GM12878 (cell line): Measurements from ENCODE around the gene ARIH2. TPM values are rescaled to one million over a fixed set of nuclear protein-coding genes. Genes with fewer than 3 reads are reported as not detected.
A peak's percentile ranks its signal among the peaks of the same experiment; 100 is the strongest.

Experiments used
- ATF7 ChIP-seq: fragments of 450-650 bp; IDR thresholded peaks from 2 replicates; pipeline ENCODE4 v1.6.1; 2016; ENCODE audit warnings: low read depth, mild to moderate bottlenecking
- CBFB ChIP-seq: IDR thresholded peaks from 2 replicates; pipeline ENCODE4 v1.6.1; 2016; ENCODE audit warnings: antibody characterized with exemption, low read depth
- CREB1 ChIP-seq: IDR thresholded peaks from 2 replicates; pipeline ENCODE4 v1.6.1; 2012; ENCODE audit warnings: low read depth, mild to moderate bottlenecking, inconsistent platforms
- FOS ChIP-seq: IDR thresholded peaks from 3 replicates; pipeline ENCODE4 v1.6.1; 2011; ENCODE audit warnings: borderline replicate concordance; ENCODE audit not compliant: insufficient read length; ENCODE audit errors: extremely low read depth
- MEF2A ChIP-seq: IDR thresholded peaks from 2 replicates; pipeline ENCODE4 v1.6.1; 2011; ENCODE audit warnings: low read depth, mild to moderate bottlenecking, low read length, moderate library complexity; ENCODE audit not compliant: insufficient read depth
- NBN ChIP-seq: fragments of 450-650 bp; IDR thresholded peaks from 2 replicates; pipeline ENCODE4 v1.6.1; 2016
- POLR2A ChIP-seq: IDR thresholded peaks from 2 replicates; pipeline ENCODE4 v1.6.1; 2011; ENCODE audit warnings: low read depth, mild to moderate bottlenecking, low read length
- POLR2AphosphoS5 ChIP-seq: IDR thresholded peaks from 2 replicates; pipeline ENCODE4 v1.6.1; 2011; ENCODE audit warnings: mild to moderate bottlenecking, low read length, inconsistent platforms
- SIN3A ChIP-seq: IDR thresholded peaks from 2 replicates; pipeline ENCODE4 v1.6.1; 2012; ENCODE audit warnings: low read depth, low read length, improper control_type of control experiment
- TAF1 ChIP-seq: IDR thresholded peaks from 2 replicates; pipeline ENCODE4 v1.6.1; 2011; ENCODE audit warnings: mild to moderate bottlenecking, low read depth, low read length, borderline replicate concordance
- TCF12 ChIP-seq: IDR thresholded peaks from 2 replicates; pipeline ENCODE4 v1.6.1; 2011; ENCODE audit warnings: low read depth, mild to moderate bottlenecking, low read length
- polyA plus RNA-seq, 11 experiments: library from polyadenylated mRNA; depleted of rRNA in 4 of 11; unstranded in 6 of 11; stranded (reverse) in 5 of 11; fragments of >200 nt; fragmentation: Nextera tagmentation in 4 of 11; fragmentation: Illumina TruSeq in 1 of 11; extraction: Ambion mirVana in 4 of 11; extraction: Trizol in 1 of 11; gene quantifications; 1 replicate in 1 of 11; 2 replicates in 10 of 11; pipeline versions ENCODE4 v1.2.1 to v1.2.3, GENCODE V29; 2011 to 2016; ENCODE audit warnings: inconsistent platforms in 2 of 11, missing spikeins in 2 of 11, low read depth in 1 of 11
- total RNA-seq, 4 experiments: library from RNA; depleted of rRNA in 3 of 4; stranded (reverse); fragments of >200 nt in 3 of 4; fragmentation: Illumina TruSeq in 1 of 4; extraction: Trizol in 1 of 4; gene quantifications; 2 replicates each; pipeline versions ENCODE4 v1.2.1 to v1.2.3, GENCODE V29; 2013 to 2021
- TF ChIP-seq, protein P1 (sequence below): fragments of 150-350 bp; IDR thresholded peaks from 2 replicates; pipeline ENCODE4 v1.6.1; 2016; ENCODE audit warnings: low read depth, low read length
- TF ChIP-seq, protein P2 (sequence below): IDR thresholded peaks from 2 replicates; pipeline ENCODE4 v1.6.1; 2012; ENCODE audit warnings: low read depth, low read length, improper control_type of control experiment
- TF ChIP-seq, protein P3 (sequence below): fragments of 450-650 bp; IDR thresholded peaks from 2 replicates; pipeline ENCODE4 v1.6.1; 2017; ENCODE audit warnings: borderline replicate concordance
- TF ChIP-seq, protein P4 (sequence below): fragments of 450-650 bp; IDR thresholded peaks from 2 replicates; pipeline ENCODE4 v1.6.1; 2018; ENCODE audit warnings: borderline replicate concordance, mild to moderate bottlenecking; ENCODE audit not compliant: partially characterized antibody
- TF ChIP-seq, protein P5 (sequence below): fragments of 450-650 bp; formaldehyde crosslinking; IDR thresholded peaks from 2 replicates; pipeline ENCODE4 v1.4.0; 2022; ENCODE audit warnings: mild to moderate bottlenecking, moderate library complexity
- TF ChIP-seq, protein P6 (sequence below): fragments of 450-650 bp; IDR thresholded peaks from 2 replicates; pipeline ENCODE4 v1.6.1; 2016; ENCODE audit warnings: mild to moderate bottlenecking

The ARIH2 gene
- total and polyA plus RNA-seq, 10 of the 15 experiments (the other 5 are each of a cell fraction or from before 2014, with no cell fraction given): 18.7 to 74.7 (median 63.7) TPM

DNA sequence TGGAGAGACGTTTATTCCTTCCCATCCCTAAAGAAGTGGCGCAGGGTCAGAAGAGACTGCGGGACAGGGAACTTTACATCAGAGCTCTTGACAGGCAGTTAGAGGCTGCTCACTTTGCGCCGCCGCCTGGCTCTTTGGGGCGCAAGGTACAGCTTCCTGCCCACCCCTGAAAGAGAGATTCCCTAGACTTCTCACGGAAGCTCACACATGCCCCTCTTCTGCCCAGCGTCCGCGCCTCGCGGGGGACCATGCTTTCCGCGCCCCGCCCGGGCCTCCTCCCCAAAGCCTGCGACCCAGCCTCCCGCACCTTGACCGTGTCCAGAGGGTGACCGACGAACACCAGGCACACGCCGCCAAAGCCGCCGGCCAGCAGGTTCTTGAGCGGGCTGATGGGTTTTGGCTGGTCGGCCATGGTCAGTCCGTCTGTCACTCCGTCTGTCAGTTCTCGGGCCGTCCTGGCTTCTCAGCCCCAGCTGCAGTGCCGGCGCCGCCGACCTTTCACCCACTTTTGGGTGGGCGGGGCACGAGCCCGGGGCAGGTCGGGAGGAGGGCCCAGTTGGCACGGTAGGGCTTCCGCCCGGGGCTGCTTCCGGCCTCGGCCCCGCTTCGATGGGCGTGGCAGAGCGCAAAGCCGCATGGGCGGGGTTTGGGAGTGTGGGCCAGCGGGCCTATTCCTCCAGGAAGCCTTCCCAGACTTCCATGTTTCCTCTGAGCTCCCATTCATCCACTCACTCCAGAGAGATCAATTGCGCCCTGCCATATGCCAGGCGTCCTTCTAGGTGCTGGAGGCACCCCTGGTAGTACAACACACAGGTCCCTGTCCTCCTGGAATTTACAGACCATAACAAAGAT, 20.0 kb upstream of the ARIH2 start, which contains the start of gene SLC25A20 (continued):
- TF ChIP-seq, protein P1, sequence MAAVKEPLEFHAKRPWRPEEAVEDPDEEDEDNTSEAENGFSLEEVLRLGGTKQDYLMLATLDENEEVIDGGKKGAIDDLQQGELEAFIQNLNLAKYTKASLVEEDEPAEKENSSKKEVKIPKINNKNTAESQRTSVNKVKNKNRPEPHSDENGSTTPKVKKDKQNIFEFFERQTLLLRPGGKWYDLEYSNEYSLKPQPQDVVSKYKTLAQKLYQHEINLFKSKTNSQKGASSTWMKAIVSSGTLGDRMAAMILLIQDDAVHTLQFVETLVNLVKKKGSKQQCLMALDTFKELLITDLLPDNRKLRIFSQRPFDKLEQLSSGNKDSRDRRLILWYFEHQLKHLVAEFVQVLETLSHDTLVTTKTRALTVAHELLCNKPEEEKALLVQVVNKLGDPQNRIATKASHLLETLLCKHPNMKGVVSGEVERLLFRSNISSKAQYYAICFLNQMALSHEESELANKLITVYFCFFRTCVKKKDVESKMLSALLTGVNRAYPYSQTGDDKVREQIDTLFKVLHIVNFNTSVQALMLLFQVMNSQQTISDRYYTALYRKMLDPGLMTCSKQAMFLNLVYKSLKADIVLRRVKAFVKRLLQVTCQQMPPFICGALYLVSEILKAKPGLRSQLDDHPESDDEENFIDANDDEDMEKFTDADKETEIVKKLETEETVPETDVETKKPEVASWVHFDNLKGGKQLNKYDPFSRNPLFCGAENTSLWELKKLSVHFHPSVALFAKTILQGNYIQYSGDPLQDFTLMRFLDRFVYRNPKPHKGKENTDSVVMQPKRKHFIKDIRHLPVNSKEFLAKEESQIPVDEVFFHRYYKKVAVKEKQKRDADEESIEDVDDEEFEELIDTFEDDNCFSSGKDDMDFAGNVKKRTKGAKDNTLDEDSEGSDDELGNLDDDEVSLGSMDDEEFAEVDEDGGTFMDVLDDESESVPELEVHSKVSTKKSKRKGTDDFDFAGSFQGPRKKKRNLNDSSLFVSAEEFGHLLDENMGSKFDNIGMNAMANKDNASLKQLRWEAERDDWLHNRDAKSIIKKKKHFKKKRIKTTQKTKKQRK: no peak
- no peak for TF ChIP-seq MEF2A
- no peak; the same call in 1 of the 2 replicates for TF ChIP-seq CBFB
- TF ChIP-seq ATF7: 0 out of 2 replicates have a peak, but pooled peaks have one; percentile 17
- TF ChIP-seq POLR2AphosphoS5: peak; percentile 44; the same call in 1 of the 2 replicates
- peak; percentile 45; the same call in 1 of the 2 replicates for TF ChIP-seq TCF12
- TF ChIP-seq, protein P2, sequence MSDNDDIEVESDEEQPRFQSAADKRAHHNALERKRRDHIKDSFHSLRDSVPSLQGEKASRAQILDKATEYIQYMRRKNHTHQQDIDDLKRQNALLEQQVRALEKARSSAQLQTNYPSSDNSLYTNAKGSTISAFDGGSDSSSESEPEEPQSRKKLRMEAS: no peak
- peak; percentile 49; the same call in 1 of the 2 replicates for TF ChIP-seq NBN
- TF ChIP-seq, protein P3, sequence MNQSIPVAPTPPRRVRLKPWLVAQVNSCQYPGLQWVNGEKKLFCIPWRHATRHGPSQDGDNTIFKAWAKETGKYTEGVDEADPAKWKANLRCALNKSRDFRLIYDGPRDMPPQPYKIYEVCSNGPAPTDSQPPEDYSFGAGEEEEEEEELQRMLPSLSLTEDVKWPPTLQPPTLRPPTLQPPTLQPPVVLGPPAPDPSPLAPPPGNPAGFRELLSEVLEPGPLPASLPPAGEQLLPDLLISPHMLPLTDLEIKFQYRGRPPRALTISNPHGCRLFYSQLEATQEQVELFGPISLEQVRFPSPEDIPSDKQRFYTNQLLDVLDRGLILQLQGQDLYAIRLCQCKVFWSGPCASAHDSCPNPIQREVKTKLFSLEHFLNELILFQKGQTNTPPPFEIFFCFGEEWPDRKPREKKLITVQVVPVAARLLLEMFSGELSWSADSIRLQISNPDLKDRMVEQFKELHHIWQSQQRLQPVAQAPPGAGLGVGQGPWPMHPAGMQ: no peak
- TF ChIP-seq FOS: no peak
- TF ChIP-seq POLR2A: peak; percentile 75
- peak; percentile 75; the same call in 1 of the 2 replicates for TF ChIP-seq SIN3A
- TF ChIP-seq, protein P4, sequence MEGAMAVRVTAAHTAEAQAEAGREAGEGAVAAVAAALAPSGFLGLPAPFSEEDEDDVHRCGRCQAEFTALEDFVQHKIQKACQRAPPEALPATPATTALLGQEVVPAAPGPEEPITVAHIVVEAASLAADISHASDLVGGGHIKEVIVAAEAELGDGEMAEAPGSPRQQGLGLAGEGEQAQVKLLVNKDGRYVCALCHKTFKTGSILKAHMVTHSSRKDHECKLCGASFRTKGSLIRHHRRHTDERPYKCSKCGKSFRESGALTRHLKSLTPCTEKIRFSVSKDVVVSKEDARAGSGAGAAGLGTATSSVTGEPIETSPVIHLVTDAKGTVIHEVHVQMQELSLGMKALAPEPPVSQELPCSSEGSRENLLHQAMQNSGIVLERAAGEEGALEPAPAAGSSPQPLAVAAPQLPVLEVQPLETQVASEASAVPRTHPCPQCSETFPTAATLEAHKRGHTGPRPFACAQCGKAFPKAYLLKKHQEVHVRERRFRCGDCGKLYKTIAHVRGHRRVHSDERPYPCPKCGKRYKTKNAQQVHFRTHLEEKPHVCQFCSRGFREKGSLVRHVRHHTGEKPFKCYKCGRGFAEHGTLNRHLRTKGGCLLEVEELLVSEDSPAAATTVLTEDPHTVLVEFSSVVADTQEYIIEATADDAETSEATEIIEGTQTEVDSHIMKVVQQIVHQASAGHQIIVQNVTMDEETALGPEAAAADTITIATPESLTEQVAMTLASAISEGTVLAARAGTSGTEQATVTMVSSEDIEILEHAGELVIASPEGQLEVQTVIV: no peak
- no peak for TF ChIP-seq TAF1
- TF ChIP-seq CREB1: no peak
- TF ChIP-seq, protein P5, sequence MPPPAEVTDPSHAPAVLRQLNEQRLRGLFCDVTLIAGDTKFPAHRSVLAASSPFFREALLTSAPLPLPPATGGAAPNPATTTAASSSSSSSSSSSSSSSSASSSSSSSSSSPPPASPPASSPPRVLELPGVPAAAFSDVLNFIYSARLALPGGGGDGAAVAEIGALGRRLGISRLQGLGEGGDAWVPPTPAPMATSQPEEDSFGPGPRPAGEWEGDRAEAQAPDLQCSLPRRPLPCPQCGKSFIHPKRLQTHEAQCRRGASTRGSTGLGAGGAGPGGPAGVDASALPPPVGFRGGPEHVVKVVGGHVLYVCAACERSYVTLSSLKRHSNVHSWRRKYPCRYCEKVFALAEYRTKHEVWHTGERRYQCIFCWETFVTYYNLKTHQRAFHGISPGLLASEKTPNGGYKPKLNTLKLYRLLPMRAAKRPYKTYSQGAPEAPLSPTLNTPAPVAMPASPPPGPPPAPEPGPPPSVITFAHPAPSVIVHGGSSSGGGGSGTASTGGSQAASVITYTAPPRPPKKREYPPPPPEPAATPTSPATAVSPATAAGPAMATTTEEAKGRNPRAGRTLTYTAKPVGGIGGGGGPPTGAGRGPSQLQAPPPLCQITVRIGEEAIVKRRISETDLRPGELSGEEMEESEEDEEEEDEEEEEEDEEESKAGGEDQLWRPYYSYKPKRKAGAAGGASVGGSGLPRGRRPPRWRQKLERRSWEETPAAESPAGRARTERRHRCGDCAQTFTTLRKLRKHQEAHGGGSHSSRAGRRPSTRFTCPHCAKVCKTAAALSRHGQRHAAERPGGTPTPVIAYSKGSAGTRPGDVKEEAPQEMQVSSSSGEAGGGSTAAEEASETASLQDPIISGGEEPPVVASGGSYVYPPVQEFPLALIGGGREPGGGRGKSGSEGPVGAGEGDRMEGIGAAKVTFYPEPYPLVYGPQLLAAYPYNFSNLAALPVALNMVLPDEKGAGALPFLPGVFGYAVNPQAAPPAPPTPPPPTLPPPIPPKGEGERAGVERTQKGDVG (CRISPR knock-in tag): no peak
- TF ChIP-seq, protein P6, sequence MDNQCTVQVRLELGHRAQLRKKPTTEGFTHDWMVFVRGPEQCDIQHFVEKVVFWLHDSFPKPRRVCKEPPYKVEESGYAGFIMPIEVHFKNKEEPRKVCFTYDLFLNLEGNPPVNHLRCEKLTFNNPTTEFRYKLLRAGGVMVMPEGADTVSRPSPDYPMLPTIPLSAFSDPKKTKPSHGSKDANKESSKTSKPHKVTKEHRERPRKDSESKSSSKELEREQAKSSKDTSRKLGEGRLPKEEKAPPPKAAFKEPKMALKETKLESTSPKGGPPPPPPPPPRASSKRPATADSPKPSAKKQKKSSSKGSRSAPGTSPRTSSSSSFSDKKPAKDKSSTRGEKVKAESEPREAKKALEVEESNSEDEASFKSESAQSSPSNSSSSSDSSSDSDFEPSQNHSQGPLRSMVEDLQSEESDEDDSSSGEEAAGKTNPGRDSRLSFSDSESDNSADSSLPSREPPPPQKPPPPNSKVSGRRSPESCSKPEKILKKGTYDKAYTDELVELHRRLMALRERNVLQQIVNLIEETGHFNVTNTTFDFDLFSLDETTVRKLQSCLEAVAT: no peak
